Lower leg skin (tissue), 3 donors: Measurements from ENCODE around the gene PIP4K2C.

ENCODE experiments used
- CTCF ChIP-seq, 3 donors: fragments of 450-650 bp; IDR thresholded peaks; one replicate each; pipeline ENCODE4 v1.5.1; 2016; ENCODE audit warnings: antibody characterized with exemption in 3 of 3, mild to moderate bottlenecking in 3 of 3, moderate library complexity in 2 of 3
- POLR2A ChIP-seq, 2 donors: fragments of 450-650 bp; IDR thresholded peaks; one replicate each; pipeline ENCODE4 v1.6.1; 2016 to 2017; ENCODE audit warnings: antibody characterized with exemption in 2 of 2, mild to moderate bottlenecking in 1 of 2, moderate library complexity in 1 of 2

GRCh38 chr12:57614178-57614947 is 23.4 kb downstream of the PIP4K2C start:
- TF ChIP-seq CTCF (IDR thresholded peaks at IDR 0.05) (no peak), POLR2A (IDR thresholded peaks at IDR 0.05) (no peak)
